GM19238 (cell line): ENCODE measurements around the gene PHACTR4.
"Not testable (repeated sequence)": the region's sequence is repeated elsewhere in the genome, so short reads cannot be mapped to it uniquely, and the experiment has no call there.

ENCODE experiments used
- DNase-seq: peaks from one replicate; pipeline ENCODE4 v3.0.0; 2011; ENCODE audit warnings: low spot score; ENCODE audit not compliant: insufficient read length

Gene PHACTR4

GRCh38 chr1:28520796-28521195 lies 151.3 kb downstream of the PHACTR4 start:
- not testable (repeated sequence) for DNase-seq

GRCh38 chr1:28521502-28522164 lies 152.1 kb downstream of the PHACTR4 start:
- no peak for DNase-seq

GRCh38 chr1:28522537-28522936 lies 153.0 kb downstream of the PHACTR4 start:
- DNase-seq, result not testable (repeated sequence)

GRCh38 chr1:28525002-28525642 lies 155.6 kb downstream of the PHACTR4 start:
- DNase-seq, result not testable (repeated sequence)

- DNase-seq, result no peak
These were observed 157.3 kb downstream of the PHACTR4 start for GRCh38 chr1:28526886-28527285.

GRCh38 chr1:28530456-28530855 lies 160.9 kb downstream of the PHACTR4 start:
- DNase-seq, result no peak

- DNase-seq, result no peak
These were observed 165.1 kb downstream of the PHACTR4 start for GRCh38 chr1:28534671-28535070.

- DNase-seq, result no peak
These were observed 165.6 kb downstream of the PHACTR4 start for GRCh38 chr1:28535180-28535579.

- no peak for DNase-seq
These were observed 168.1 kb downstream of the PHACTR4 start for GRCh38 chr1:28537457-28538199.

- no peak for DNase-seq
These were observed 168.7 kb downstream of the PHACTR4 start for GRCh38 chr1:28538286-28538685.

GRCh38 chr1:28540651-28541050 lies 171.1 kb downstream of the PHACTR4 start:
- DNase-seq, result no peak

GRCh38 chr1:28541414-28542015 lies 172.0 kb downstream of the PHACTR4 start:
- not testable (repeated sequence) for DNase-seq

GRCh38 chr1:28545246-28545628 lies 175.7 kb downstream of the PHACTR4 start:
- no peak for DNase-seq

- DNase-seq, result no peak
These were observed 178.8 kb downstream of the PHACTR4 start for GRCh38 chr1:28548318-28548717.
